Measurements from ENCODE around the gene DRC3. TPM values are rescaled to one million over a fixed set of nuclear protein-coding genes. Genes with fewer than 3 reads are reported as not detected.
"Not testable (repeated sequence)": the region's sequence is repeated elsewhere in the genome, so short reads cannot be mapped to it uniquely, and the experiment has no call there.

Gene DRC3
- polyA plus RNA-seq, 3 donors, result 14.1 to 27.3 (median 14.7) TPM

- no peak for DNase-seq (ENCODE audit: extremely low read depth in 1 of 11, low read depth in 9 of 11, low spot score in 4 of 11)
These were observed 34.1 kb upstream of the DRC3 start for GRCh38 chr17:17938388-17939107.

- DNase-seq (ENCODE audit: extremely low read depth in 1 of 11, low read depth in 9 of 11, low spot score in 4 of 11), result not testable (repeated sequence)
These were observed 32.7 kb upstream of the DRC3 start for GRCh38 chr17:17939941-17940340.

DNA sequence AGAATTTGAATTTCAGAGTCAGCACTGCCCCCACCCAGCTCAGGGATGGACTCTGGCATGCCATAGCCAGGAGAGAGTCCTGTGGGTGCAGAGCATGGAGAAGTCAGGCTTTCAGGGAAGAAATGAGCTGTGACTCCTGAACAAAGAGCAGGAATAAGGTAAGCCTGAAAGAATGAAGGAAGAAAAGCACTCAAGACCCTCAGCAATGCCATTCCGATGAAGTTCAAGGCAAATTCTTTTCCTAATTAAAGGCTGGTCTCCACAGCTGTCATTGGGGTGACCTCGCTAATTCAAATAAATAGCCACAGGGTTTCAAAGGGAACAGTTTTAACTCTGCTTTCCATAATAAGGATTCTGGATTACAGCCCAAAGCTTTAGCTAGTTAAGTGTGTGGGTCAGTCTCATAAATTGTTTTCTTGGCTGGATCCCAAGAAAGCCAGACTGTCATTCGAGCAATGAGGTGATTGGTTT lies 32.2 kb upstream of the DRC3 start:
- DNase-seq (ENCODE audit: extremely low read depth in 1 of 11, low read depth in 9 of 11, low spot score in 4 of 11), result peak in 3 of 11 donors; percentile 64 to 71 (median 64)

- no peak for DNase-seq (ENCODE audit: extremely low read depth in 1 of 11, low read depth in 9 of 11, low spot score in 4 of 11)
These were observed 31.6 kb upstream of the DRC3 start for GRCh38 chr17:17941015-17941414.

DNA sequence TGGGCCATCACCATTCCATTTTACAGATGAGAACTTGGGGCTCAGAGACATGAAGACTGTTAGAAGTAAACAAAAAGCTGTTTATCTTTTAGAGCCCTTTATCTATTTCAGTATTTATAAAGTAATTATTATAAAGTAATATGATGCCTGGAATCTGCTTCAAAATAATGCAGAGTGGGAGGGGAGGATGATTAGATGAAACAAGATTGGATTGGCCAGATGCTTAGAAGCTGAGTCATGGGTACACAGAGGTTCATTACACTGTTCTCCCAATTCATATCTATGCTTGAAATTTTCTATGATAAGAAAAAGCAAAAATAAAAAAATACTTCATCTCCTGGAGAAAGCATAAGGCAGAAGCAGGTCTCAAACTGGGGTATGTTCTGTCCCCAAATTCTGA lies 29.8 kb upstream of the DRC3 start:
- DNase-seq (ENCODE audit: extremely low read depth in 1 of 11, low read depth in 9 of 11, low spot score in 4 of 11), result no peak

DNA sequence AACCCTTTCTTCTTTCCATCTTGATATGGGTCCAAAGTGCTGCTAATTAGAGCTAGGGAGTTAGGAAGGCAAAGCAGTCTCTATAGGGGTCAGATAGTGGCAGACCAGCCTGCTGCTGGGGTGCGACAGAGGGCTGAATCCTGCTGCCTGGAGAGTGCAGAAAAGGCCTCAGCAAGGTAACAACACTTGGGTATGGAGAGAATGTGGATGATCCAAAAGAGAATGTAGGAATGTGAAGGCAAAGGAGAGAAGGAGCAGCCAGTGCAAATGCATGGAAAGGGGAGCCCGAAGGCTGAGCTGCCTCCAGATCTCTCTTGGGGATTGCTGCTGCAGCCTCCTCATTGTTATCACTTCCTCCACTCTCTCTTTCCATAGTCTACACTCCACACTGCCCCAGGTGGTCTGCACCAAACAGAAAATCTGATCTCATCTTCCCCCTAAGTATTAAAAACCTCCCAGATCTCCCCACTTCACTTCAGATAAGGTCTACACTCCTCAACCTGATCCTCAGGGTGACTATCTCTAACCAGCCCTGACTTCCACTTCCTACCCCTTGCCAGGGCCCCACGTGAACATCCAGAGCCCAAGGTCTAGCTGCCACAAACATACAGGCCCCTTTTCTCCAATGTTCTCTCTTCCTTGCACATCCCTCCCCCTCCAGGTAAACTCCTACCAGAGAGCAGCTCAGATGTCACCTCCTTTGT lies 29.2 kb upstream of the DRC3 start:
- no peak for DNase-seq (ENCODE audit: extremely low read depth in 1 of 11, low read depth in 9 of 11, low spot score in 4 of 11)

GRCh38 chr17:17944242-17944641 lies 28.4 kb upstream of the DRC3 start:
- no peak for DNase-seq (ENCODE audit: extremely low read depth in 1 of 11, low read depth in 9 of 11, low spot score in 4 of 11)

DNA sequence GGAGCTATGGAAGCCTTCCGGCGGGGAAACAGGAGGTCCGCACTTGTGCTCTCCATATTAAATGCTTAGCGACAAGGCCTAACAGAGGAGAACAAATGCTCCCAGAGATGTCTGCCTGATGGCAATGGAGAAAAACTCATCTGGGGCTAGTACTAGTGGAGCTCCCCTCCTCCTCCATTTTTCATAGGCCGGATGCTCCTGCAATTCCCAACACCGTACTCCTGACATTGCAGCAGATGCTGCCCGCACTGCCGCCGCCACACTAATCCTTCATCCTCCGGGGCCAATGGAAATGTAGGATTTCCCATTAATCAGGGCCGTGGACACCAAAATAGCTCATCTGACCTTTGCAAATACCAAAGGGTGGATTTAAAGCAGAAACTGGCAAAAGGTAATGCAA lies 27.9 kb upstream of the DRC3 start:
- DNase-seq (ENCODE audit: extremely low read depth in 1 of 11, low read depth in 9 of 11, low spot score in 4 of 11), result no peak

DNA sequence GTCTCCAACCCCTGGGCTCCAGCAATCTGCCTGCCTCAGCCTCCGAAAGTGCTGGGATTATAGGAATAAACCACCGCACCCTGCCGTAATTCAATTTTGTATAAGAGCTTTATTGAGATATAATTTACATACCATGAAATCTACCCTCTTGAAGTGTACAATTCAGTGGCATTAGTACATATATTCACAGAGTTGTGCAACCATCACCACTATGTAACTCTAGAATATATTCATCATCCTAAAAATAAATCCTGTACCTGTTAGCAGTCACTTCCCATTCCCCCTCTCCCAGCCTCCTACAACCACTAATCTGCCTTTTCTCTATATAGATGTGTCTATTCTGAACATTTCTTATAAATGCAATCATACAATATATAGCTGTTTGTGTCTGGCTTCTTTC lies 26.6 kb upstream of the DRC3 start:
- no peak for DNase-seq (ENCODE audit: extremely low read depth in 1 of 11, low read depth in 9 of 11, low spot score in 4 of 11)

DNA sequence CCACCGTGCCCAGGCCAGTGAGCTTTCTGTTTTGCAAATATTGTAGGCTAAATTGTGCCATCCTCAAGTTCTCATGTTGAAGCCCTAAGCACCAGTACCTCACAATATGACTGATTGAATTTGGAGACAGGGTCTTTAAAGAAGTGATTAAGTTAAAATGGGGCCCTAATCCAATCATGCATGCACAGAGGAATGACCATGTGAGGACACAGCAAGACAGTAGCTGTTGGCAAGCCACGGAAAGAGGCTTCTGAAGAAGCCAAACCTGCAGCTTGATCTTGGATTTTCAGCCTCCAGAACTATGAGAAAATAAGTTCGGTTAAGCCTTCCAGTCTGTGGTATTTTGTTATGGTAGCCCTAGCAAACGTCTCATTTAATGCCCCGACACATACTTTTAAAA lies 25.4 kb upstream of the DRC3 start:
- DNase-seq (ENCODE audit: extremely low read depth in 1 of 11, low read depth in 9 of 11, low spot score in 4 of 11), result no peak

GRCh38 chr17:17947966-17948365 lies 24.7 kb upstream of the DRC3 start:
- no peak for DNase-seq (ENCODE audit: extremely low read depth in 1 of 11, low read depth in 9 of 11, low spot score in 4 of 11)

DNA sequence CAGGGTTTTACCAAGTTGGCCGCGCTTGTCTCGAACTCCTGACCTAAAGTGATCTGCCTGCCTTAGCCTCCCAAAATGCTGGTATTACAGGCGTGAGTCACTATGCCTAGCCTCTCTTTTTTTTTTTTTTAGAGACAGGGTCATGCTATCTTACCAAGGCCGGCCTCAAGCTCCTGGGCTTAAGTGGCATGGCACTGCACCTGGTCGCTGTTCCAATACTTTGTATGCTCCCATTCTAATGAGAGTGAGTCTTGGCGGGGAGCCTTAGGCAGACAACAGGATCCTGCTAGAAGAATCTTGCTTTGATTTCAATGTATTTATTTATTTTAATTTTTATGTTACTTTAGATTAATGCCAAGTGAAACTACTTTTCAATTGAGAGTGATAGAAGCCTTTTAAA lies 22.3 kb upstream of the DRC3 start:
- DNase-seq (ENCODE audit: extremely low read depth in 1 of 11, low read depth in 9 of 11, low spot score in 4 of 11), result no peak

GRCh38 chr17:17950806-17951205 lies 21.9 kb upstream of the DRC3 start:
- DNase-seq (ENCODE audit: extremely low read depth in 1 of 11, low read depth in 9 of 11, low spot score in 4 of 11), result no peak

- DNase-seq (ENCODE audit: extremely low read depth in 1 of 11, low read depth in 9 of 11, low spot score in 4 of 11), result no peak
These were observed 21.1 kb upstream of the DRC3 start for GRCh38 chr17:17951524-17951923.

GRCh38 chr17:17952691-17953090 lies 20.0 kb upstream of the DRC3 start:
- DNase-seq (ENCODE audit: extremely low read depth in 1 of 11, low read depth in 9 of 11, low spot score in 4 of 11), result no peak

DNA sequence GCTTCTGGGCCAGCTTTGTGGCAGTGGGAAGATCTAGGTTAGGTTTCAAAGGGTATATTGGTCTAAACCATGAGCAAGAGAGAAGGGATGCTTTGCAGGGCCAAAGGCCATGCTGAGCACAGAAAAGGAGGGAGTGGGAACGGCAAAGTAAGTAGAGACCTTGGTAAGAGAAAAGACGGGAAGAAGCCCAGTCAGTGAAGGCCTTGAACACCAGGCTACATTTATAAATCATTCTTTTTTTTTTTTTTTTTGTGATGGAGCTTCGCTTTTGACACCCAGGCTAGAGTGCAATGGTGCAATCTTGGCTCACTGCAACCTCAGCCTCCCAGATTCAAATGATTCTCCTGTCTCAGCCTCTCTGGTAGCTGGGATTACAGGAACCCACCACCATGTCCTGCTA lies 18.6 kb upstream of the DRC3 start:
- no peak for DNase-seq (ENCODE audit: extremely low read depth in 1 of 11, low read depth in 9 of 11, low spot score in 4 of 11)

DNA sequence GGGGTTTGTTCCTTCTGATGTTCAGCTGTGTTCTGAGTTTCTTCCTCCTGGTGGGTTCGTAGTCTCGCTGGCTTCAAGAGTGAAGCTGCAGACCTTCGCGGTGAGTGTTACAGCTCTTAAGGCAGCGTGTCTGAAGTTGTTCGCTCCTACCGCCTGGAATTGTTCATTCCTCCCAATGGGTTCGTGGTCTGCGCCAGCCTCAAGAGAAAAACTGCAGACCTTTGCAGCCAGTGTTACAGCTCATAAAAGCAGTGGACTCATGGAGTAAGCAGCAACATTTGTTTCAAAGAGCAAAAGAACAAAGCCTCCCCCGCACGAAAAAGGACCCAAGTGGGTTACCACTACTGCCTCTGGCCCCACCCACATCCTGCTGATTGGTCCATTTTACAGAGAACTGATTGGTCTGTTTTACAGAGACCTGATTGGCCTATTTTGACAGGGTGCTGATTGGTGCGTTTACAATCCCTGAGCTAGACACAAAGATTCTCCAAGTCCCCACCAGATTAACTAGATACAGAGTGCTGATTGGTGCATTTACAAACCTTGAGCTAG lies 16.8 kb upstream of the DRC3 start:
- DNase-seq (ENCODE audit: extremely low read depth in 1 of 11, low read depth in 9 of 11, low spot score in 4 of 11), result not testable (repeated sequence)

- no peak for DNase-seq (ENCODE audit: extremely low read depth in 1 of 11, low read depth in 9 of 11, low spot score in 4 of 11)
These were observed 15.1 kb upstream of the DRC3 start for GRCh38 chr17:17957584-17957916.

DNA sequence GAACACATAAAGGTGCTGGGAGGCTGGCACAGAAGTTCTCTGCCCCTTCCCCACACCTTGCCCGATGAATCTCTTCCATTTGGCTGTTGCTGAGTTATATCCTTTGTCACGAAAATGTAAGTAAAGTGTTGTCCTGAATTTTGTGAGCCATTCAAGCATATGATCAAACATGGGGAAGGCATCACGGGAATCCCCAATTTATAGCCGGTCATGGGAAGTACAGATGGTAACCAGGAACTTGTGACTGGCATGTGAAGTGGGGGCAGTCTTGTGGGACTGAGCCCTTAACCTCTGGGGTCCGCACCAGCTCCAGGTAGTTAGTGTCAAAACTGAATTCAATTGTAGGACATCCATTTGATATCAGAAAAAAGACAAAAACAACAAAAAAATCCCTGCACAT lies 13.7 kb upstream of the DRC3 start:
- DNase-seq (ENCODE audit: extremely low read depth in 1 of 11, low read depth in 9 of 11, low spot score in 4 of 11), result no peak

- no peak for DNase-seq (ENCODE audit: extremely low read depth in 1 of 11, low read depth in 9 of 11, low spot score in 4 of 11)
These were observed 12.9 kb upstream of the DRC3 start for GRCh38 chr17:17959520-17960361.
